GM18907 (cell line): ENCODE results near the gene HSD17B1.
A peak's percentile ranks its signal among the peaks of the same experiment; 100 is the strongest.
"Not testable (repeated sequence)": the region's sequence is repeated elsewhere in the genome, so short reads cannot be mapped to it uniquely, and the experiment has no call there.

Experiments
- ATAC-seq: cut with Tn5 transposase; IDR thresholded peaks from one replicate; pipeline ENCODE4 v1.9.1; 2021; ENCODE audit warnings: mild to moderate bottlenecking, moderate library complexity; ENCODE audit not compliant: unreplicated experiment

Gene HSD17B1

GRCh38 chr17:42545755-42546505 is 6.8 kb upstream of the HSD17B1 start:
- not testable (repeated sequence) for ATAC-seq

- ATAC-seq = no peak
Measured at GRCh38 chr17:42547001-42547461, 5.7 kb upstream of the HSD17B1 start.

- ATAC-seq = no peak
Measured at GRCh38 chr17:42547698-42548069, 5.0 kb upstream of the HSD17B1 start.

GRCh38 chr17:42548070-42548837 is 4.5 kb upstream of the HSD17B1 start:
- ATAC-seq = peak; percentile 49

GRCh38 chr17:42548993-42549755 is 3.5 kb upstream of the HSD17B1 start:
- no peak for ATAC-seq

GRCh38 chr17:42553161-42553818 is 567 bp downstream of the HSD17B1 start:
- no peak for ATAC-seq

GRCh38 chr17:42553866-42554249 is 1.1 kb downstream of the HSD17B1 start:
- no peak for ATAC-seq

- ATAC-seq = peak; percentile 69
Measured at GRCh38 chr17:42554250-42555121, 1.8 kb downstream of the HSD17B1 start.

- no peak for ATAC-seq
Measured at GRCh38 chr17:42555122-42555622, 2.4 kb downstream of the HSD17B1 start.

GRCh38 chr17:42555961-42556617 is 3.4 kb downstream of the HSD17B1 start:
- not testable (repeated sequence) for ATAC-seq

- ATAC-seq = no peak
Measured at GRCh38 chr17:42559075-42559474, 6.4 kb downstream of the HSD17B1 start.

- ATAC-seq = no peak
Measured at GRCh38 chr17:42560246-42560645, 7.5 kb downstream of the HSD17B1 start.

- ATAC-seq = peak; percentile 51
Measured at GRCh38 chr17:42561897-42562387, 9.2 kb downstream of the HSD17B1 start, which contains the start of gene COASY. COASY (plus strand) TSS chr17:42562148; CDS start chr17:42562623, 475 bp downstream.

- ATAC-seq = no peak
Measured at GRCh38 chr17:42562388-42563142, 9.8 kb downstream of the HSD17B1 start.

GRCh38 chr17:42563143-42563509 is 10.4 kb downstream of the HSD17B1 start:
- no peak for ATAC-seq

GRCh38 chr17:42563543-42563942 is 10.8 kb downstream of the HSD17B1 start:
- ATAC-seq = no peak

- ATAC-seq = no peak
Measured at GRCh38 chr17:42563950-42564349, 11.2 kb downstream of the HSD17B1 start.

GRCh38 chr17:42564815-42565522 is 12.2 kb downstream of the HSD17B1 start:
- no peak for ATAC-seq
